ENCODE measurements around the gene GNAZ. TPM values are rescaled to one million over a fixed set of nuclear protein-coding genes. Genes with fewer than 3 reads are reported as not detected.
A peak's percentile ranks its signal among the peaks of the same experiment; 100 is the strongest.

Gene GNAZ
- total RNA-seq, 5 donors from 2014 or later (not counting 1 experiment from before 2014, with no cell fraction given), result 0.70 to 1.4 (median 1.3) TPM

DNA sequence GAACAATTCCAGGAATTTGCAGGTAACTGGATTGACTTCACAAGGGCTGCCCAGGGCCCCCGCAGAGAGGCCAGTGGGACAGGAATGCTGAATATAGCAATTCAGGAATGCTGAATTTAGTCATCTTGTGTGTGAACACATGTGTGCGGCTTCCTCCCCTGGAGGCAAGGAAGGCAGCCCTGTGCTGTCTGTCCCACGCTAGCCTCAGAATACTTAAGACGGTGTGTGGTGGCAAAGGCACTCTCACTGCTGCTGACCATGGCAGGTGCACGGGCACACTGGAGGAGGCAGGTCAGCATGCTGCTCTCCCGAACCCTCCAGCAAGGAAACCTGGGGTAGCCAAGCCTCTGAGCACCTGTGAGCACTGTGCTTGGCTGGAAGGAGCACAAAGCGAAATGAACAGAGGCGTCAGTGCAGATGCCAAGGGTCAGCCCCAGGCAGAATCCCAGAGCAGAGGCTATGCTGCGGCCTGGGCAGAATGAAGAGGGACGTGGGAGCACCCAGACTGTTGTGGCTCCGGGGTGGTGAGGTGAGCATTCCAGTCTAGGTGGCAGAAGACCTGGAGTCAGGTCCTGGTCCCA is 2.7 kb downstream of the GNAZ start:
- H3K27ac ChIP-seq (ENCODE audit: low read length), result no peak overlapping the region
- POLR2A ChIA-PET, result no interaction called here
- DNase-seq, result no peak
- H3K27me3 ChIP-seq (replicated peaks in 1 of 2; ENCODE audit: control insufficient read depth in 2 of 2, extremely low read depth in 1 of 2, insufficient read depth in 2 of 2, low read length in 1 of 2), result peaks cover 3 to 62% of the 10 kb centered on the region in 2 experiments
- H3K9me3 ChIP-seq, result no peaks in the 10 kb centered on the region
- CTCF ChIA-PET, result no interaction called here
- no peak overlapping the region for H3K4me3 Mint-ChIP-seq
- ATAC-seq (replicated peaks in 1 of 4), result no peak
- no peaks in the 10 kb centered on the region for H3K36me3 ChIP-seq (ENCODE audit: control insufficient read depth in 2 of 2, extremely low read depth in 1 of 2, insufficient read depth in 1 of 2, low read length in 1 of 2)
- no peaks in the 10 kb centered on the region for H3K9me3 Mint-ChIP-seq
- H3K4me1 Mint-ChIP-seq, result peaks cover 15 to 27% (median 16%) of the 10 kb centered on the region in 3 donors
- H3K36me3 Mint-ChIP-seq, result no peaks in the 10 kb centered on the region
- WGBS (ENCODE audit: insufficient coverage), result 95% methylated on average over 10 of the region's 11 CpGs
- H3K4me1 ChIP-seq (ENCODE audit: control insufficient read depth in 1 of 2, extremely low read depth in 1 of 2, insufficient read depth in 2 of 2, low read length in 2 of 2), result peaks cover 0 to 17% of the 10 kb centered on the region in 2 experiments
- H3K27me3 Mint-ChIP-seq, result peaks cover 6 to 7% of the 10 kb centered on the region in 2 donors
- no peak overlapping the region for H3K4me3 ChIP-seq (ENCODE audit: control insufficient read depth in 1 of 2, extremely low read depth in 1 of 2, low read length in 1 of 2)
- no peak overlapping the region for H3K27ac Mint-ChIP-seq

GRCh38 chr22:23073526-23074229 is 3.4 kb downstream of the GNAZ start:
- DNase-seq, result no peak
- no peaks in the 10 kb centered on the region for H3K9me3 ChIP-seq
- no peak overlapping the region for H3K27ac ChIP-seq (ENCODE audit: low read length)
- H3K4me3 ChIP-seq (ENCODE audit: control insufficient read depth in 1 of 2, extremely low read depth in 1 of 2, low read length in 1 of 2), result no peak overlapping the region
- WGBS (ENCODE audit: insufficient coverage), result 79% methylated on average over 10 of the region's 13 CpGs
- peaks cover 0 to 17% of the 10 kb centered on the region in 2 experiments for H3K4me1 ChIP-seq (ENCODE audit: control insufficient read depth in 1 of 2, extremely low read depth in 1 of 2, insufficient read depth in 2 of 2, low read length in 2 of 2)
- Mint-ChIP-seq H3K9me3 (no peaks in the 10 kb centered on the region), H3K27me3 (peaks cover 9 to 11% of the 10 kb centered on the region in 2 donors), H3K27ac (peak overlapping the region in 1 of 2 donors; percentile 27), H3K36me3 (no peaks in the 10 kb centered on the region), H3K4me1 (peaks cover 13 to 24% (median 15%) of the 10 kb centered on the region in 3 donors), H3K4me3 (no peak overlapping the region)
- ATAC-seq (replicated peaks in 1 of 4), result no peak
- ChIA-PET CTCF (no interaction called here), POLR2A (no interaction called here)
- H3K27me3 ChIP-seq (replicated peaks in 1 of 2; ENCODE audit: control insufficient read depth in 2 of 2, extremely low read depth in 1 of 2, insufficient read depth in 2 of 2, low read length in 1 of 2), result peaks cover 3 to 62% of the 10 kb centered on the region in 2 experiments
- no peaks in the 10 kb centered on the region for H3K36me3 ChIP-seq (ENCODE audit: control insufficient read depth in 2 of 2, extremely low read depth in 1 of 2, insufficient read depth in 1 of 2, low read length in 1 of 2)

GRCh38 chr22:23074451-23074850 is 4.1 kb downstream of the GNAZ start:
- peaks cover 12 to 19% (median 14%) of the 10 kb centered on the region in 3 donors for H3K4me1 Mint-ChIP-seq
- no peak for DNase-seq
- no peak for ATAC-seq (replicated peaks in 1 of 4)
- H3K36me3 Mint-ChIP-seq, result no peaks in the 10 kb centered on the region
- CTCF ChIA-PET, result no interaction called here
- H3K9me3 Mint-ChIP-seq, result no peaks in the 10 kb centered on the region
- no peak overlapping the region for H3K27ac ChIP-seq (ENCODE audit: low read length)
- no peak overlapping the region for H3K27ac Mint-ChIP-seq
- no peak overlapping the region for H3K4me3 ChIP-seq (ENCODE audit: control insufficient read depth in 1 of 2, extremely low read depth in 1 of 2, low read length in 1 of 2)
- H3K9me3 ChIP-seq, result no peaks in the 10 kb centered on the region
- peaks cover 0 to 15% of the 10 kb centered on the region in 2 experiments for H3K4me1 ChIP-seq (ENCODE audit: control insufficient read depth in 1 of 2, extremely low read depth in 1 of 2, insufficient read depth in 2 of 2, low read length in 2 of 2)
- no peaks in the 10 kb centered on the region for H3K36me3 ChIP-seq (ENCODE audit: control insufficient read depth in 2 of 2, extremely low read depth in 1 of 2, insufficient read depth in 1 of 2, low read length in 1 of 2)
- POLR2A ChIA-PET, result no interaction called here
- WGBS (ENCODE audit: insufficient coverage), result 83% methylated on average over 7 of the region's 7 CpGs
- H3K27me3 Mint-ChIP-seq, result peaks cover 11 to 13% of the 10 kb centered on the region in 2 donors
- peaks cover 3 to 62% of the 10 kb centered on the region in 2 experiments for H3K27me3 ChIP-seq (replicated peaks in 1 of 2; ENCODE audit: control insufficient read depth in 2 of 2, extremely low read depth in 1 of 2, insufficient read depth in 2 of 2, low read length in 1 of 2)
- no peak overlapping the region for H3K4me3 Mint-ChIP-seq

GRCh38 chr22:23075050-23075449 is 4.7 kb downstream of the GNAZ start:
- H3K4me1 Mint-ChIP-seq, result peaks cover 9 to 16% (median 11%) of the 10 kb centered on the region in 3 donors
- Histone ChIP-seq H3K4me3 (ENCODE audit: control insufficient read depth in 1 of 2, extremely low read depth in 1 of 2, low read length in 1 of 2) (no peak overlapping the region), H3K27ac (ENCODE audit: low read length) (no peak overlapping the region), H3K36me3 (ENCODE audit: control insufficient read depth in 2 of 2, extremely low read depth in 1 of 2, insufficient read depth in 1 of 2, low read length in 1 of 2) (no peaks in the 10 kb centered on the region), H3K27me3 (replicated peaks in 1 of 2; ENCODE audit: control insufficient read depth in 2 of 2, extremely low read depth in 1 of 2, insufficient read depth in 2 of 2, low read length in 1 of 2) (peaks cover 3 to 67% of the 10 kb centered on the region in 2 experiments), H3K4me1 (ENCODE audit: control insufficient read depth in 1 of 2, extremely low read depth in 1 of 2, insufficient read depth in 2 of 2, low read length in 2 of 2) (peaks cover 0 to 10% of the 10 kb centered on the region in 2 experiments), H3K9me3 (no peaks in the 10 kb centered on the region)
- ChIA-PET POLR2A (no interaction called here), CTCF (no interaction called here)
- H3K27ac Mint-ChIP-seq, result no peak overlapping the region
- WGBS (ENCODE audit: insufficient coverage), result 93% methylated on average over 3 of the region's 4 CpGs
- DNase-seq, result no peak
- H3K36me3 Mint-ChIP-seq, result no peaks in the 10 kb centered on the region
- peaks cover 11 to 13% of the 10 kb centered on the region in 2 donors for H3K27me3 Mint-ChIP-seq
- no peak overlapping the region for H3K4me3 Mint-ChIP-seq
- no peak for ATAC-seq (replicated peaks in 1 of 4)
- H3K9me3 Mint-ChIP-seq, result no peaks in the 10 kb centered on the region

DNA sequence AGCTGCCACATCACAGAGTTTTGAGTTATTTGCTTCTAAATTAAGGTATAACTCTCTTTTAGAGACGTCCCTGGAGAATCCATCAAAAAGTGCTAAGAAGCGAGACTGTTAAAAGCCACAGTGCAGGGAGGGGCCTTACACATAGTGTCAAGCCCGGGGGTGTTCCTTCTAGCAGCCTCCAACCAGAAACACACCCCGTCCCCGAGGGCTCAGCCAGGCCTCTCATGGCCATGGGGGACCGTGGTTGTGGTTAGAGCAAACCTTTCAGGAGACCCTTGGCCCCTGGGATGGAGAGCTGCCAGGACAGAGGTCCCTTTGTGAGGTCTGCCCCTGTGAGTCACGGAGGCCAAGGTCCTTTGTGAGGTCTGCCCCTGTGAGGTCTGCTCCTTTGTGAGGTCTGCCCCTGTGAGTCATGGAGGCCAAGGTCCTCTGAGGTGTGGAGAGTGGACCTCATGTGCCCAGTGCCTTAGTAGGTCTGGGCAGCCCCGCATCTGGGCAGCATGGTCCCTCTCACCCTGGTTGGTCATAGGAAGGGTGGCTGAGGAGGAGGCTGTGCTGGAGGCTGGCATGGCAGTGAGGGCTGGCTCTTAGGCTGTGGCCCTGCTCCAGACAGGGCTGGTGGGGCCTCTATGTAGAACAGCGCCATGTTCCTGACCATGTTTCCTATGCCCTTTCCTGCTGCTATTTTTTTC is 5.4 kb downstream of the GNAZ start:
- Histone ChIP-seq H3K4me3 (ENCODE audit: control insufficient read depth in 1 of 2, extremely low read depth in 1 of 2, low read length in 1 of 2) (no peak overlapping the region), H3K27me3 (replicated peaks in 1 of 2; ENCODE audit: control insufficient read depth in 2 of 2, extremely low read depth in 1 of 2, insufficient read depth in 2 of 2, low read length in 1 of 2) (peaks cover 3 to 67% of the 10 kb centered on the region in 2 experiments), H3K4me1 (ENCODE audit: control insufficient read depth in 1 of 2, extremely low read depth in 1 of 2, insufficient read depth in 2 of 2, low read length in 2 of 2) (peaks cover 0 to 10% of the 10 kb centered on the region in 2 experiments), H3K27ac (ENCODE audit: low read length) (no peak overlapping the region), H3K9me3 (no peaks in the 10 kb centered on the region), H3K36me3 (ENCODE audit: control insufficient read depth in 2 of 2, extremely low read depth in 1 of 2, insufficient read depth in 1 of 2, low read length in 1 of 2) (no peaks in the 10 kb centered on the region)
- H3K27ac Mint-ChIP-seq, result no peak overlapping the region
- peaks cover 9 to 16% (median 11%) of the 10 kb centered on the region in 3 donors for H3K4me1 Mint-ChIP-seq
- H3K9me3 Mint-ChIP-seq, result no peaks in the 10 kb centered on the region
- H3K4me3 Mint-ChIP-seq, result no peak overlapping the region
- no peak for ATAC-seq (replicated peaks in 1 of 4)
- no peaks in the 10 kb centered on the region for H3K36me3 Mint-ChIP-seq
- ChIA-PET POLR2A (no interaction called here), CTCF (interaction anchor here in 1 of 2 donors (0.6 kb wide), 1 partner anchor 497 kb away, joined by 3 read pairs; no protein-coding TSS in a partner anchor)
- 74% methylated on average over 5 of the region's 9 CpGs for WGBS (ENCODE audit: insufficient coverage)
- peaks cover 11 to 13% of the 10 kb centered on the region in 2 donors for H3K27me3 Mint-ChIP-seq
- DNase-seq, result no peak

GRCh38 chr22:23076896-23077572 is 6.7 kb downstream of the GNAZ start:
- Histone ChIP-seq H3K4me3 (ENCODE audit: control insufficient read depth in 1 of 2, extremely low read depth in 1 of 2, low read length in 1 of 2) (no peak overlapping the region), H3K36me3 (ENCODE audit: control insufficient read depth in 2 of 2, extremely low read depth in 1 of 2, insufficient read depth in 1 of 2, low read length in 1 of 2) (no peaks in the 10 kb centered on the region), H3K9me3 (no peaks in the 10 kb centered on the region), H3K27me3 (replicated peaks in 1 of 2; ENCODE audit: control insufficient read depth in 2 of 2, extremely low read depth in 1 of 2, insufficient read depth in 2 of 2, low read length in 1 of 2) (peaks cover 3 to 58% of the 10 kb centered on the region in 2 experiments), H3K27ac (ENCODE audit: low read length) (no peak overlapping the region), H3K4me1 (ENCODE audit: control insufficient read depth in 1 of 2, extremely low read depth in 1 of 2, insufficient read depth in 2 of 2, low read length in 2 of 2) (no peaks in the 10 kb centered on the region)
- WGBS (ENCODE audit: insufficient coverage), result 88% methylated on average over 6 of the region's 10 CpGs
- ChIA-PET CTCF (interaction anchor here in 1 of 2 donors (0.5 kb wide), 1 partner anchor 485 kb away, joined by 5 read pairs; no protein-coding TSS in a partner anchor), POLR2A (interaction anchor here in 1 of 2 donors (0.5 kb wide), 1 partner anchor 642 kb away, joined by 3 read pairs; no protein-coding TSS in a partner anchor)
- peaks cover 0 to 5% (median 2%) of the 10 kb centered on the region in 3 donors for H3K4me1 Mint-ChIP-seq
- no peak overlapping the region for H3K4me3 Mint-ChIP-seq
- H3K36me3 Mint-ChIP-seq, result no peaks in the 10 kb centered on the region
- peaks cover 11 to 13% of the 10 kb centered on the region in 2 donors for H3K27me3 Mint-ChIP-seq
- ATAC-seq (replicated peaks in 1 of 4) (no peak), DNase-seq (no peak)
- no peaks in the 10 kb centered on the region for H3K9me3 Mint-ChIP-seq
- no peak overlapping the region for H3K27ac Mint-ChIP-seq
